Posterior cingulate gyrus (tissue), 11 donors: ENCODE results near the gene ARHGAP25.

Experiments
- DNase-seq, 10 donors: peaks; one replicate each; pipeline versions ENCODE4 v3.0.0 to v3.0.0-alpha.2; 2020 to 2021; ENCODE audit warnings: mixed read lengths in 3 of 10
- intact Hi-C: fragments of 100-400 bp; cut with DNase I; formaldehyde crosslinking; loops from one replicate; pipeline ENCODE4 v1.15.1; 2023

Gene ARHGAP25

GRCh38 chr2:68824831-68825230, 90.2 kb downstream of the ARHGAP25 start:
- intact Hi-C loops: loop anchor here (5.0 kb wide), 1 partner anchor 73 kb away; no protein-coding TSS in a partner anchor
- no peak for DNase-seq

DNA sequence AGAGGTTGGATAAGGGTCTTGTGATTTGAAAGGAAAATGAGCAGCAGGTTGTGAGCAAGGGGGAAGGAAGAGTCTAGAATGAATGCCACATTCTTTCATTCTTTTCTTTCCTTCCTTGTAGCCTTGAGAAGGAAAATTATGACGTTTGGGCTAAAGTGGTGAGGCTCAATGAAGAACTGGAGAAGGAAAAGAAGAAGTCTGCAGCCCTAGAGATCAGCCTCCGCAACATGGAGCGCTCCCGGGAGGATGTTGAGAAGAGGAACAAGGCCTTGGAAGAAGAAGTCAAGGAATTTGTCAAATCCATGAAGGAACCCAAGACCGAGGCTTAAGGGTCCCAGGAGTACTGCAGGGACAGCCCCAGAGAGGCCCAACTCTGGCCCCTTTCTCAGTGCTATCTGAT, 91.3 kb downstream of the ARHGAP25 start:
- DNase-seq: no peak
- intact Hi-C loops: loop anchor here (5.0 kb wide), 1 partner anchor 74 kb away; no protein-coding TSS in a partner anchor

DNA sequence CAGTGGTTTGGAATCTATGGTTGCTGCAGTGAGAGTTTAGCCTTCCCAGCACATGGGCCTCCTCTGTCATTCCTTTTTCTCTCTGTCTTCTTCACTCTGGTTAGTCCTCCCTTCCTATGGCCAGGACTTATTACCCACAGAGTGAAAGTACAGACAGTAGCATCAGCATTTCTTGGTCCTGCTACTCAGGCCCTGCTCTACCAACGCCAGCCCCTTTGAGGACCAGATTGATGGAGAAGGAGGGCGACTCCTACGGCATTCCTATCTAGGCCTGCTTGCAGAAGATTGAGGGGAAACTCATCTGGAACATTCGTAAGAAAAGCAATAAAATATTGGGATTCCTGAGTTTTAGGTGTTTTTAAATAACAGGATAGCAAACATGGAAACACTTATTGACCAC, 93.1 kb downstream of the ARHGAP25 start:
- intact Hi-C loops: loop anchor here (5.0 kb wide), 1 partner anchor 75 kb away; no protein-coding TSS in a partner anchor

DNA sequence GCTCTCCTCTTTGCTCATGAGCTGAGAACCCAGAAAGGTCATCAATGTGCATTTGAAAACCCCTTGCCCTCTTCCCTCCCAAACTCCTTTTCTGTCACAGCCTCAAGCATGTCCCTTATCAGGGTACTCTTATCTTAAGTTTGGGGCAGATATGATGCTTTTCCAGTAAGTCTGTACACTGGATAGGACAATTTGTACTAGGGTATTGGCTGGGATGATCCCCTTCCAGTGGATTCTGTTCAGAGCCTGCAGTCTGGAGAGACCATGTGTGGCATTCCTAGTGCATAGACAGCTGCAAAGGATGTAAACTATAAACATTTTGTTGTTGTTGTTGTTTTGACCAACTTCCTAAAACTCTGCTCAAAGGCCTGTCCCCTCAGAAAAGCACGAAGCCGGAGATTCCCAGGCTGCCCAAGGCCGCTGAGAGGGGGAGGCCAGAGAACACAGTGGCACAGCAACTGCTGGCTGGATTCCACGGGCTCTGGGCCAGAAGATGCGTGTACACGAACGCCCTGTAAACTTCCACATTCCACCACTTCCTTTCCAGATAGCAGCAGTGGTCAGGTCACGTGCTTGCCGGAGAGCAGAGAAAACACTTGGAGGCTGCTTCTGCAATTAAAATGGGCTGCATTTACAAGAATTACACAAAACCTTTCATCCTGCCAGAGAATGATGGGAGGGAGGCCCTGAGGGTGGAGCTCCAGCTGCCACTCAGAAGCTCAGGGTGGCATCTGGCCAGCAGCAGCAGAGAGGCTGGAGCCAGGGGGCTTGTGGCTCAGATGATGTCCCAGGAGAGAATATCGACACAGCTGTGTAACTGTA, 94.5 kb downstream of the ARHGAP25 start:
- intact Hi-C loops: loop anchor here (5.0 kb wide), 1 partner anchor 77 kb away; no protein-coding TSS in a partner anchor
- peak; percentile 65 to 97 (median 86) for DNase-seq

More for the DNA sequence above, 93.1 kb downstream of the ARHGAP25 start:
- DNase-seq: no peak

DNA sequence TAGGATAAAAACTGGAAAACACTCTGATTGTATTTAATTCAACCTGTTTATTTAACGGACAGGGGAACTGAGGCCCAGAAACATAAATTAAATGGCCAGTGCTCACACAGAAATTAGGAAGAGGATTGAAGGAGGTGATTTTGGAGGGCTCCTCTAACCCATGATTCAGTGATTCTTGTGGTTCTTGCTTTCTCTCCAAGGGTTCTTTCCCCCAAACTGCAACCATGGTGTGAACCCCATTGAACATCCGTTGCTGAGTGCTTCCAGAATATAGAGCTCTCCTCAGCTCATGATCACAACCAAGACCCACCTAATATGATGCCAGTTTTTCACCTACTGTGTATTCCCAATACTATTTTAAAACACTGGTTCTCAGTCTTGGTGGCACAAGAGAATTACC, 95.1 kb downstream of the ARHGAP25 start:
- intact Hi-C loops: loop anchor here (5.0 kb wide), 1 partner anchor 77 kb away; no protein-coding TSS in a partner anchor
- DNase-seq: no peak

DNA sequence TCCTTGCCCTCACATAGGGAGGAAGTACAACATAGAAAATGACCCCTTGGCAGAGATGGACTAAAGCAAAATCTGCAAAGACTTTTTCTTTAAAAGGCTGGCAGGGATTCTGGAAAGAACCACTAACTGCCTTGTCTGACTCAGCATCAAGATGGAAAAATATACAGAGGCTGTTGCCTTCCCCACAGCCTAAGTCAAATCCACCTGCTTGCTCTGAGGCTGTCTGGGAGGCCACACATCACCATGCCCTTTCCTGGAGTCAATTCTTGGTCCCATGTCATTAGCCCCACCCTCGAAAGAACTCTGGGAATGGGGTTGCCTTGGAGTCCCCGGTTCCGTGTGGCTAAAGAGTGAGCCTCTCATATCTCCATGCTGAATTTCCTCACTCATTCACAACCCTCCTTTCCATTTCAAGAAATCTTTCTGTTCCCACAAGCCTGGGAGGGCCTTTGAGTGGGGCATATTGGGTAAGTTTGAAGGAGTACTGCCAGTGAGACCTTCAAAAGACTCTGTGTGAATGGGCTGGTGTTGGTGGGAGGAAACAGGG, 97.1 kb downstream of the ARHGAP25 start:
- intact Hi-C loops: no loop called here
- DNase-seq: no peak

GRCh38 chr2:68832233-68832869, 97.7 kb downstream of the ARHGAP25 start:
- intact Hi-C loops: no loop called here
- DNase-seq: peak in 2 of 10 donors; percentile 31 to 45

- no peak for DNase-seq
- intact Hi-C loops: no loop called here
These were observed 98.6 kb downstream of the ARHGAP25 start for GRCh38 chr2:68833162-68833561.

DNA sequence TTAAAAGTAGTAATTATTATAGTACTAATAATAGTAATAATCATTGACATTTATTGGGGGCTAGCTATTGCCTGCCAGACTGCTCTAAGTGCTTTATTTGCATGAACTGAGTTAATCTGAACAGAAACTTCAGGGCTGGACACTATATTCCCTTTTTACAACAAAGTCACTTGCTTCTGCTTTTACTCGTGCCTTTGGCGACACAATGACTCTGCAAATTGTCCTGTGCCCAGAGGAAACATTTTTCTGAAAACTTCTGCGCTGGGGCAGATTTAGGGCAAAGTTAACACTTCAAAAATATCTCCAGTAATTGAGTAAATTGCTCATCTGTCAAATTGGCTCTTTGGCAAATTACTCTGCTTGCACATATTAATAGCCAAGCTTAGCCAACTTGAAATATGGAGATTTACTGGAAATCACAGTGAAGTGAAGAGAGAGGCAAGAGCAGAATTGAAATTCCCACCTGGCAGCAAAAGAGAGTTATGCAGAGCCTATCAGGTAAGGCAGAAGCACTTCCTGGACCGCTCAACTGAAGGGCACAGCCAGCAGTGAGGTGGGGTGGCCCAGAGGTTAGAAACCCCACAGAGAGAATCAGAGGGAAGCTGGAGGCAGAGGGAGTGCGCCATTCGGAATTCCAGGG, 100.2 kb downstream of the ARHGAP25 start:
- DNase-seq: no peak
- intact Hi-C loops: no loop called here

- DNase-seq: no peak
- intact Hi-C loops: no loop called here
These were observed 101.0 kb downstream of the ARHGAP25 start for GRCh38 chr2:68835621-68836020.

DNA sequence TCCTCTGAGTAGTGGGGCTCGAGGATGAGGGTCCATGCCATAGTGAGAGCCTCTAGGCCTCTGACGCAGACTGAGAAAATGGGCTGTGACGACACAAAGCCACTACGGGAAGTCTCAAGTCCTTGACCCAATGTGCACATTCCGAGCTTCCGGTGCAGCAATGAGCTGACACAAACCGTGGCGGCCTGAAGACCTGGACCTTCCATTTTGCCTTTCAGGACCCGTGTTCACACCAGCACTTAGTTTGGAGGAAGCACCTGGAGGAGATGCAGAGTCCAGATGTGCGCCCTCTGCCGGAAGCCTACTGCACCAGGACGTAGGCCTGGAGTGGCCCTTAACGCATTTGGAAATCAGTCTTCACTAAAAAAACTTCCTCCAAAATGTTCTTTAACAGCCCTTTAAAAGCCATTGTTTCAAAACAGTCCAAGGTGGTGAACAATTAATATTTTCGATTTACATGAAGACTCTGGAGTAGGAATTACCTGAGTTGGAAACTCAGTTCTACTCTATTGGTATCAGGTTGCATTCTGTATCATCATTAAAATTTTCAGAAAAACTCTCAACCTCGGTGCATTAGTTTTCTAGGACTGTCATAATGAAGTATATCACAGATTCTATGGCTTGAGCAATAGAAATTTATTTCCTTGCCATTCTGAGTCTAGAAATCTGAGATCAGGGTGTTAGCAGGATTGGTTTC, 102.7 kb downstream of the ARHGAP25 start:
- intact Hi-C loops: no loop called here
- DNase-seq: peak in 2 of 10 donors; percentile 18 to 34

DNA sequence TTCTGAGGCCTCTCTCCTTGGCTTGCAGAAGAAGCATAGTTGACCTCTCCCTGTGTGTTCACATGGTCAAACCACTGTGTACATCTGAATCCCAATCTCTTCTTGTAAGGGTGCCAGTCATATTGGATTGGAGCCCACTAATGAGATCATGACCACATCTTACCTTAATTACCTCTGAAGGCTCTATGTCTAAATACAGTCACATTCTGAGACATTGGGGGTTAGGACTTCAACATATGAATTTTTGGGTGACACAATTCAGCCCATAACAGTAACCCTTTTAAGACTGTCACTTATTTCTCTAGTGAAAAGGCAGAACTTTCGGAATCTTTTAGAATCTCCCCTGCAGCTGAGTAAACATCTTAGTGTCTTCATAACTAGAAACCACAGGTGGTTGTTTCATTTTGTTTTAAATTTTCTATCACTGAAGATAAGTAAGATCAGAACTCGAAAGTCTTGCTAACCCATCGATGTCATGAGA, 103.3 kb downstream of the ARHGAP25 start:
- DNase-seq: no peak
- intact Hi-C loops: no loop called here

DNA sequence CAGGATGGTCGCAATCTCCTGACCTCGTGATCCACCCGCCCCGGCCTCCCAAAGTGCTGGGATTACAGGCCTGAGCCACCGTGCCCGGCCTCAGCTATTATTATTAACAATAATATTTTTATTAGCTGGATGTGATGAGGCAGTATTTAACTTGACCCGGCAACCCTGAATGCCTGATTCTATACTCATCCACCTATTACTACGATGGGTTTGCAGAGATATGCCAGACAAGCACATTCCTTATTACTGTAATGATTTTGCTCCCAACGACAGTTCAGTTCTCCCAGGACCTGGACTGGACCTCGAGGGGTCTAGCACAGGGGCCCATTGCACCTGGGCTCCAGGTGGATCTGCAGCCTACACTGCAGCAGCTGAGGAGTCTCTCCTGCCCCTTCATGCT, 104.0 kb downstream of the ARHGAP25 start:
- no peak for DNase-seq
- intact Hi-C loops: no loop called here

GRCh38 chr2:68839260-68839833, 104.7 kb downstream of the ARHGAP25 start:
- intact Hi-C loops: no loop called here

GRCh38 chr2:68845043-68845442, 110.4 kb downstream of the ARHGAP25 start:
- no peak for DNase-seq

More at GRCh38 chr2:68839260-68839833, 104.7 kb downstream of the ARHGAP25 start:
- no peak for DNase-seq

GRCh38 chr2:68846091-68846490, 111.5 kb downstream of the ARHGAP25 start:
- DNase-seq: no peak
- intact Hi-C loops: no loop called here

More at GRCh38 chr2:68845043-68845442, 110.4 kb downstream of the ARHGAP25 start:
- intact Hi-C loops: no loop called here

- intact Hi-C loops: no loop called here
- no peak for DNase-seq
These were observed 113.1 kb downstream of the ARHGAP25 start for GRCh38 chr2:68847751-68848150.

DNA sequence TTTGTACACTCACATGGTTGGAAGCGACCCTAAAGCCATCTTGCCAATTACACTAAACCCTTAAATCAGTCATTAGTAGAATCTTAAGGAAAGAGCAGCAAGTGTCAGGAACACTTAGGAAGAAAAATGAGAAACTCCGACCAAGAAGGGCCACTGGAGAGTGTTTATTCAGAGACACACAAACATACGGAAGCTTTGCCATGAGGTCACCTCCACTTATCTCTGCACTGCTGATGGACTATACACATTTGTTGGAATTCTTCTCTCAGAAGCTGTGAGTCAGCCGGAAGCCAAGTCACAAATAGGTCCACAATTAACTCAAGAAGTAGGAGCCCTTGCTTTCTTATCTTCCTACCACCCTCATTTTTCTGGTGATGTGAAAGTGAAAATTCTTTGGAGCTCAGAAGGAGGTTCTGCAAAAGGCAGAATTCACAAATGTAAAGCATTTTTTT, 115.0 kb downstream of the ARHGAP25 start:
- DNase-seq: no peak
- intact Hi-C loops: no loop called here

- DNase-seq: no peak
These were observed 115.9 kb downstream of the ARHGAP25 start for GRCh38 chr2:68850524-68850923.

GRCh38 chr2:68853035-68853434, 118.4 kb downstream of the ARHGAP25 start:
- intact Hi-C loops: no loop called here
- no peak for DNase-seq

More at GRCh38 chr2:68850524-68850923, 115.9 kb downstream of the ARHGAP25 start:
- intact Hi-C loops: no loop called here
